ENCODE measurements around the gene NRBF2.

DNA sequence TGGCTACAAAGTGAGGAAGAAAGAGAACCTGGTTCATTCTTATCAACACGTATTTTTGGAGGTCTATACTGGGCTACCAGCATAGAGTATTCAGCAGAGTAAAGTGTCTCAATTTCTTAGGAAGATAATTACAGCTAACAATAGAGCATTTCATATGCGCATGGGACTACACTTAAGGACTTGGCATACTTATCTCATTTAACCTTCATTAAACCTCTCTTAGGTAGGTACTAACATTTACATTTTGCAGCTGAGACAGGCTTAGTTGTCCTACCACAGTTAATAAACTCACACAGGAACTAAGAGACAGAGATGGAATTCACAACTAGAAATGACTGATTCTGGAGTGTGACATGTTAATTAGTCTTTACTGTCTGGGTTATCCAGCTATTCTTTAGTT, 66.6 kb downstream of the NRBF2 start:
- TF ChIP-seq, protein P1, sequence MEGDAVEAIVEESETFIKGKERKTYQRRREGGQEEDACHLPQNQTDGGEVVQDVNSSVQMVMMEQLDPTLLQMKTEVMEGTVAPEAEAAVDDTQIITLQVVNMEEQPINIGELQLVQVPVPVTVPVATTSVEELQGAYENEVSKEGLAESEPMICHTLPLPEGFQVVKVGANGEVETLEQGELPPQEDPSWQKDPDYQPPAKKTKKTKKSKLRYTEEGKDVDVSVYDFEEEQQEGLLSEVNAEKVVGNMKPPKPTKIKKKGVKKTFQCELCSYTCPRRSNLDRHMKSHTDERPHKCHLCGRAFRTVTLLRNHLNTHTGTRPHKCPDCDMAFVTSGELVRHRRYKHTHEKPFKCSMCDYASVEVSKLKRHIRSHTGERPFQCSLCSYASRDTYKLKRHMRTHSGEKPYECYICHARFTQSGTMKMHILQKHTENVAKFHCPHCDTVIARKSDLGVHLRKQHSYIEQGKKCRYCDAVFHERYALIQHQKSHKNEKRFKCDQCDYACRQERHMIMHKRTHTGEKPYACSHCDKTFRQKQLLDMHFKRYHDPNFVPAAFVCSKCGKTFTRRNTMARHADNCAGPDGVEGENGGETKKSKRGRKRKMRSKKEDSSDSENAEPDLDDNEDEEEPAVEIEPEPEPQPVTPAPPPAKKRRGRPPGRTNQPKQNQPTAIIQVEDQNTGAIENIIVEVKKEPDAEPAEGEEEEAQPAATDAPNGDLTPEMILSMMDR (IDR thresholded peaks at IDR 0.05; ENCODE audit: low read length) = no peak
- TF ChIP-seq EZH2 (optimal IDR thresholded peaks at IDR 0.05; ENCODE audit: low read depth, low read length) (no peak), EZH2phosphoT487 (IDR thresholded peaks at IDR 0.05; ENCODE audit: low read length) (no peak)

Data from MM.1S (cell line).